ENCODE results near the gene DNAH2. TPM values are rescaled to one million over a fixed set of nuclear protein-coding genes. Genes with fewer than 3 reads are reported as not detected.

DNAH2 gene
- total RNA-seq, 4 donors from 2014 or later: under 0.01 to 0.22 (median 0.20) TPM; not detected in 1

- DNase-seq: no peak
- Histone ChIP-seq H3K4me3 (replicated peaks in 1 of 3) (peak within 1 kb of the TSS in 1 of 3 donors; percentile 50), H3K4me1 (peaks cover 22 to 37% of the 10 kb centered on the region in 2 donors)
Observed at GRCh38 chr17:7854851-7855659, 137.5 kb downstream of the DNAH2 start, which contains the start of gene TMEM88. Gene TMEM88, plus strand, starts transcription at chr17:7855066. Its CDS starts 9 bp downstream, at chr17:7855075.

DNA sequence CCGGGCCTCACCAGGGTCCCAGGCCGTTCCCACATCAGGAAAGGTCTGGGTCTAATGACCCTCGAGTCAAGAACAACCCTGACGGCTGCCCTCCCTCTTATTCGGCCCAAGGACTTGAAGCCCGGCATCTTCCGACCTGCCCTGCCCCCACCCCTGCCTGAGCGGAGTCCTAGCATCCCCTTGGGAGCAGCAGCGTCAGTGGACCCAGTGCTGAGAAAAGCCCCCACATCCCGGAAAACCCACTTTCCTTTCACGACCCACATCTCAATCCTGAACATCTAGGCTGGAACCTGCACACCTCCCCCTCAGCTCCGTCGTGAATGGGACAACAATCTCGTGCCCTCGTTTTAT, 138.1 kb downstream of the DNAH2 start:
- DNase-seq: no peak
- 54 to 58% methylated on average over 12 to 15 of the region's 15 CpGs for WGBS, 2 donors
- no peaks in the 10 kb centered on the region for H3K27me3 ChIP-seq
- intact Hi-C loops (cut with DNase I): loop anchor here (5.0 kb wide), 1 partner anchor 33 kb away; no protein-coding TSS in a partner anchor
- H3K9me3 ChIP-seq: no peaks in the 10 kb centered on the region
- TF ChIP-seq CTCF (IDR thresholded peaks at IDR 0.05) (no peak), POLR2A (IDR thresholded peaks at IDR 0.05) (no peak)
- peak overlapping the region in 2 of 3 donors; percentile 88 to 92 for H3K27ac ChIP-seq
- H3K36me3 ChIP-seq: peaks cover 12 to 16% of the 10 kb centered on the region in 2 donors
- H3K4me1 ChIP-seq: peaks cover 22 to 37% of the 10 kb centered on the region in 2 donors
- peak overlapping the region in 1 of 3 donors; percentile 50 for H3K4me3 ChIP-seq (replicated peaks in 1 of 3)

More at GRCh38 chr17:7854851-7855659, 137.5 kb downstream of the DNAH2 start, which contains the start of gene TMEM88:
- peaks cover 14 to 22% of the 10 kb centered on the region in 2 donors for H3K36me3 ChIP-seq
- 70 to 75% methylated on average over 45 to 56 of the region's 57 CpGs for WGBS, 2 donors
- H3K27me3 ChIP-seq: no peaks in the 10 kb centered on the region
- H3K9me3 ChIP-seq: no peaks in the 10 kb centered on the region
- peak within 1 kb of the TSS in 2 of 3 donors; percentile 88 to 92 for H3K27ac ChIP-seq
- TF ChIP-seq CTCF (IDR thresholded peaks at IDR 0.05) (no peak), POLR2A (IDR thresholded peaks at IDR 0.05) (no peak)
- intact Hi-C loops (cut with DNase I): loop anchor here (5.0 kb wide), 1 partner anchor 33 kb away; no protein-coding TSS in a partner anchor

- Histone ChIP-seq H3K4me3 (replicated peaks in 1 of 3) (peak overlapping the region; percentile 11 to 50 (median 41)), H3K36me3 (peaks cover 11 to 12% of the 10 kb centered on the region in 2 donors), H3K27me3 (no peaks in the 10 kb centered on the region), H3K4me1 (peaks cover 22 to 37% of the 10 kb centered on the region in 2 donors), H3K27ac (peak overlapping the region; percentile 68 to 92 (median 88)), H3K9me3 (no peaks in the 10 kb centered on the region)
- no peak for DNase-seq
- TF ChIP-seq CTCF (IDR thresholded peaks at IDR 0.05): no peak
- no peak for TF ChIP-seq POLR2A (IDR thresholded peaks at IDR 0.05)
- intact Hi-C loops (cut with DNase I): loop anchor here (5.0 kb wide), 1 partner anchor 34 kb away; no protein-coding TSS in a partner anchor
- WGBS, 2 donors: 34 to 39% methylated on average over 23 to 29 of the region's 29 CpGs
Observed at GRCh38 chr17:7856011-7856810, 138.7 kb downstream of the DNAH2 start.

- H3K36me3 ChIP-seq: peaks cover 11% of the 10 kb centered on the region in 2 donors
- WGBS, 2 donors: 0 to 1% methylated on average over 28 to 47 of the region's 64 CpGs
- peak; percentile 98 for DNase-seq
Observed at GRCh38 chr17:7856811-7857712, 139.5 kb downstream of the DNAH2 start, which contains the start of gene NAA38. Gene NAA38, minus strand, starts transcription at chr17:7857559. Its CDS starts 96 bp downstream, at chr17:7857463.

More at GRCh38 chr17:7856811-7857712, 139.5 kb downstream of the DNAH2 start, which contains the start of gene NAA38:
- Histone ChIP-seq H3K4me3 (replicated peaks in 1 of 3) (peak within 1 kb of the TSS; percentile 41 to 93 (median 50)), H3K27me3 (no peaks in the 10 kb centered on the region), H3K4me1 (peaks cover 22 to 30% of the 10 kb centered on the region in 2 donors), H3K27ac (peak within 1 kb of the TSS; percentile 68 to 92 (median 88)), H3K9me3 (no peaks in the 10 kb centered on the region)
- intact Hi-C loops (cut with DNase I): loop anchor here (5.0 kb wide), 1 partner anchor 35 kb away; no protein-coding TSS in a partner anchor
- TF ChIP-seq POLR2A (IDR thresholded peaks at IDR 0.05) (peak in 1 of 2 donors; percentile 46), CTCF (IDR thresholded peaks at IDR 0.05) (peak in 4 of 6 experiments; percentile 25 to 41 (median 30))
